GM13977 (cell line): Measurements from ENCODE around the gene EIF4A3.

ENCODE experiments used
- DNase-seq: peaks from one replicate; pipeline ENCODE4 v3.0.0; 2012; ENCODE audit warnings: low spot score
- CTCF ChIP-seq: IDR thresholded peaks from 2 replicates; pipeline ENCODE4 v1.5.1; 2012; ENCODE audit warnings: mild to moderate bottlenecking, control low read depth; ENCODE audit not compliant: insufficient read depth; ENCODE audit errors: extremely low read depth, missing control alignments
- in situ Hi-C: fragments of 300-500 bp; cut with MboI; formaldehyde crosslinking; loops from one replicate; pipeline ENCODE4 v1.12.0; 2022; ENCODE audit warnings: low sequenced_read_pairs, low pct_unique_long_range_greater_than_20kb, mixed read lengths, inconsistent platforms; ENCODE audit not compliant: unreplicated experiment

The EIF4A3 gene

GRCh38 chr17:80111702-80112470, 35.0 kb downstream of the EIF4A3 start:
- no peak for DNase-seq
- TF ChIP-seq CTCF = no peak
- in situ Hi-C loops = no loop called here

GRCh38 chr17:80110927-80111701, 35.8 kb downstream of the EIF4A3 start:
- no peak for TF ChIP-seq CTCF
- in situ Hi-C loops = no loop called here
- DNase-seq = no peak

- TF ChIP-seq CTCF = no peak
- no peak for DNase-seq
- in situ Hi-C loops = no loop called here
These were observed 36.5 kb downstream of the EIF4A3 start for GRCh38 chr17:80110447-80110812.

GRCh38 chr17:80109713-80110446, 37.0 kb downstream of the EIF4A3 start:
- in situ Hi-C loops = no loop called here
- DNase-seq = no peak
- no peak for TF ChIP-seq CTCF

- no peak for DNase-seq
- TF ChIP-seq CTCF = no peak
- in situ Hi-C loops = no loop called here
These were observed 37.8 kb downstream of the EIF4A3 start for GRCh38 chr17:80109066-80109660.
